Uterus (tissue), 2 donors: ENCODE measurements around the gene TRIOBP.

Experiments used
- POLR2A ChIP-seq, 2 donors: fragments of 450-650 bp; IDR thresholded peaks; one replicate each; pipeline ENCODE4 v1.6.1; 2016; ENCODE audit warnings: antibody characterized with exemption in 2 of 2, mild to moderate bottlenecking in 1 of 2, moderate library complexity in 1 of 2
- TF ChIP-seq, protein P1 (sequence below), 4 experiments: fragments of 200-600 bp in 2 of 4; fragments of 450-650 bp in 2 of 4; sonication (generic) in 2 of 4; IDR thresholded peaks; one replicate each; pipeline ENCODE4 v1.5.1; 2016 to 2019; ENCODE audit warnings: antibody characterized with exemption in 4 of 4, mild to moderate bottlenecking in 2 of 4, moderate library complexity in 1 of 4

- TF ChIP-seq, protein P1, sequence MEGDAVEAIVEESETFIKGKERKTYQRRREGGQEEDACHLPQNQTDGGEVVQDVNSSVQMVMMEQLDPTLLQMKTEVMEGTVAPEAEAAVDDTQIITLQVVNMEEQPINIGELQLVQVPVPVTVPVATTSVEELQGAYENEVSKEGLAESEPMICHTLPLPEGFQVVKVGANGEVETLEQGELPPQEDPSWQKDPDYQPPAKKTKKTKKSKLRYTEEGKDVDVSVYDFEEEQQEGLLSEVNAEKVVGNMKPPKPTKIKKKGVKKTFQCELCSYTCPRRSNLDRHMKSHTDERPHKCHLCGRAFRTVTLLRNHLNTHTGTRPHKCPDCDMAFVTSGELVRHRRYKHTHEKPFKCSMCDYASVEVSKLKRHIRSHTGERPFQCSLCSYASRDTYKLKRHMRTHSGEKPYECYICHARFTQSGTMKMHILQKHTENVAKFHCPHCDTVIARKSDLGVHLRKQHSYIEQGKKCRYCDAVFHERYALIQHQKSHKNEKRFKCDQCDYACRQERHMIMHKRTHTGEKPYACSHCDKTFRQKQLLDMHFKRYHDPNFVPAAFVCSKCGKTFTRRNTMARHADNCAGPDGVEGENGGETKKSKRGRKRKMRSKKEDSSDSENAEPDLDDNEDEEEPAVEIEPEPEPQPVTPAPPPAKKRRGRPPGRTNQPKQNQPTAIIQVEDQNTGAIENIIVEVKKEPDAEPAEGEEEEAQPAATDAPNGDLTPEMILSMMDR (IDR thresholded peaks at IDR 0.05), result no peak
- TF ChIP-seq POLR2A (IDR thresholded peaks at IDR 0.05), result no peak
Measured at GRCh38 chr22:37713761-37714160, 16.9 kb downstream of the TRIOBP start.
